ENCODE data around the gene ACAP2.

GRCh38 chr3:195447201-195447600 is 4.4 kb upstream of the ACAP2 start:
- TF ChIP-seq CTCF (IDR thresholded peaks at IDR 0.05) (no peak), POLR2A (IDR thresholded peaks at IDR 0.05) (no peak)

All from testis (tissue), 2 donors.